HepG2 (cell line): ENCODE measurements around the gene PLCB4. TPM values are rescaled to one million over a fixed set of nuclear protein-coding genes. Genes with fewer than 3 reads are reported as not detected.

Source experiments
- ATAC-seq: fragments of 200-7000 bp; cut with Tn5 transposase; 3 replicates; pipeline ENCODE4 v1.9.1; 2020; ENCODE audit warnings: mild to moderate bottlenecking, moderate library complexity
- BruUV-seq: library from RNA; stranded (reverse); fragments of 400-500 nt; replicated peaks from 2 replicates; lab custom pipeline; 2021; lab: Mats Ljungman, UMichigan
- CTCF ChIA-PET: fragments of 300-600 bp; formaldehyde crosslinking; extraction: SDS; loops from one replicate; lab custom pipeline; 2021; ENCODE audit warnings: low total read pairs, inconsistent platforms, low intra/inter-chr PET ratio; lab: Yijun Ruan, JAX
- POLR2A ChIA-PET: fragments of 350-600 bp; sonication (Branson Sonifier 250); formaldehyde crosslinking; loops from one replicate; lab custom pipeline; 2020; ENCODE audit warnings: antibody characterized with exemption, inconsistent platforms; lab: Yijun Ruan, JAX
- DNase-seq: peaks from one replicate; pipeline ENCODE4 v3.0.0-alpha.2; 2015; ENCODE audit warnings: low spot score
- FAIRE-seq: peaks from 3 replicates; lab custom pipeline; 2011; peaks lifted over from hg19 to GRCh38; lab: Jason Lieb, UNC
- H2AFZ ChIP-seq: one replicate; pipeline ENCODE4 v1.6.1; 2011; ENCODE audit warnings: low read length, inconsistent platforms
- H3K27ac ChIP-seq: fragments of 300-600 bp; 3 replicates; pipeline ENCODE4 v1.8.0; 2011; ENCODE audit warnings: mixed run types, mild to moderate bottlenecking, mixed read lengths, low read length, inconsistent platforms; ENCODE audit not compliant: insufficient read depth; ENCODE audit errors: extremely low read length
- H3K27me3 ChIP-seq, 2 experiments: fragments of 200-600 bp in 1 of 2; 2 replicates in 1 of 2; 3 replicates in 1 of 2; pipeline versions ENCODE4 v1.6.0 to v1.8.0; 2011; ENCODE audit warnings: low read length in 2 of 2, mild to moderate bottlenecking in 2 of 2, moderate library complexity in 2 of 2, inconsistent platforms in 1 of 2; ENCODE audit not compliant: insufficient read depth in 2 of 2, control insufficient read depth in 1 of 2
- H3K36me3 ChIP-seq, 2 experiments: fragments of 200-600 bp in 1 of 2; replicated peaks in 1 of 2; 2 replicates in 1 of 2; 3 replicates in 1 of 2; pipeline versions ENCODE4 v1.5.1 to v1.8.0; 2011; ENCODE audit warnings: low read length in 2 of 2, inconsistent platforms in 1 of 2; ENCODE audit not compliant: insufficient read depth in 2 of 2, control insufficient read depth in 1 of 2
- H3K4me1 ChIP-seq: 2 replicates; pipeline ENCODE4 v1.5.1; 2012; ENCODE audit warnings: low read length, inconsistent platforms; ENCODE audit not compliant: insufficient read depth
- H3K4me2 ChIP-seq: 2 replicates; pipeline ENCODE4 v1.6.0; 2011; ENCODE audit warnings: low read depth, low read length, inconsistent platforms
- H3K4me3 ChIP-seq, 3 experiments: fragments of 200-600 bp in 1 of 3; sonication (generic), shearing (Covaris generic) in 1 of 3; replicated peaks in 1 of 3; 2 replicates each; pipeline ENCODE4 v1.5.1; 2011 to 2016; ENCODE audit warnings: low read length in 3 of 3, inconsistent platforms in 2 of 3, low read depth in 2 of 3, mild to moderate bottlenecking in 2 of 3, control low read depth in 1 of 3, mixed read lengths in 1 of 3; ENCODE audit not compliant: insufficient read depth in 1 of 3
- H3K79me2 ChIP-seq: one replicate; pipeline ENCODE4 v1.6.1; 2011; ENCODE audit warnings: low read length, inconsistent platforms; ENCODE audit not compliant: insufficient read depth
- H3K9ac ChIP-seq: 2 replicates; pipeline ENCODE4 v1.6.0; 2011; ENCODE audit warnings: mild to moderate bottlenecking, low read depth, low read length, inconsistent platforms; ENCODE audit not compliant: insufficient read depth
- H3K9me3 ChIP-seq: 2 replicates; pipeline ENCODE4 v1.5.1; 2012; ENCODE audit warnings: mild to moderate bottlenecking, low read length
- H4K20me1 ChIP-seq: 2 replicates; pipeline ENCODE4 v1.6.0; 2011; ENCODE audit warnings: inconsistent platforms, mild to moderate bottlenecking, low read length, moderate library complexity; ENCODE audit not compliant: insufficient read depth
- NFIC ChIP-seq: IDR thresholded peaks from 2 replicates; pipeline ENCODE4 v1.6.1; 2012; ENCODE audit warnings: mild to moderate bottlenecking, low read length, inconsistent platforms
- SMYD3 ChIP-seq: sonication (generic); formaldehyde crosslinking; IDR thresholded peaks from 2 replicates; pipeline ENCODE4 v1.8.1; 2023; ENCODE audit warnings: mild to moderate bottlenecking, missing genetic modification reagents
- SP1 ChIP-seq, 2 experiments: fragments of 450-650 bp in 1 of 2; sonication (generic) in 1 of 2; formaldehyde crosslinking in 1 of 2; IDR thresholded peaks; 2 replicates each; pipeline versions ENCODE4 v1.4.0 to v1.6.1; 2016 to 2020; ENCODE audit warnings: missing genetic modification reagents in 1 of 2
- SSRP1 ChIP-seq: IDR thresholded peaks from 2 replicates; pipeline ENCODE4 v1.6.1; 2016; ENCODE audit warnings: control low read depth
- ZNF251 ChIP-seq: sonication (generic); formaldehyde crosslinking; IDR thresholded peaks from 2 replicates; pipeline ENCODE4 v1.9.0; 2021; ENCODE audit warnings: mild to moderate bottlenecking, missing genetic modification reagents
- ZNF367 ChIP-seq: sonication (generic); formaldehyde crosslinking; IDR thresholded peaks from 2 replicates; pipeline ENCODE4 v1.4.0; 2020; ENCODE audit warnings: missing genetic modification reagents, borderline replicate concordance
- ZNF569 ChIP-seq: sonication (generic); formaldehyde crosslinking; IDR thresholded peaks from 2 replicates; pipeline ENCODE4 v1.5.0; 2020; ENCODE audit warnings: mild to moderate bottlenecking, missing genetic modification reagents, moderate library complexity, borderline replicate concordance
- ZNF746 ChIP-seq: sonication (generic); formaldehyde crosslinking; IDR thresholded peaks from 2 replicates; pipeline ENCODE4 v1.8.0; 2022; ENCODE audit warnings: mild to moderate bottlenecking, missing genetic modification reagents
- WGBS: methylation state at CpG from one replicate; pipeline ENCODE4 v1.1.6; 2017; ENCODE audit warnings: low lambda C conversion rate; 5-methylcytosine and 5-hydroxymethylcytosine counted together
- in situ Hi-C: cut with HindIII; loops from 2 replicates; pipeline ENCODE4 v1.10.0; 2017; ENCODE audit warnings: low pct_unique_long_range_greater_than_20kb; ENCODE audit not compliant: extremely low pct_ligation_motif_present
- intact Hi-C: fragments of 100-400 bp; cut with micrococcal nuclease; formaldehyde crosslinking; loops from one replicate; pipeline ENCODE4 v1.10.0; 2022; ENCODE audit not compliant: unreplicated experiment
- polyA plus RNA-seq, 8 experiments: library from polyadenylated mRNA; depleted of rRNA in 3 of 8; stranded (reverse) in 7 of 8; unstranded in 1 of 8; fragments of >200 nt; fragmentation: Illumina TruSeq in 4 of 8; extraction: Trizol in 4 of 8; gene quantifications; 2 replicates each; pipeline versions ENCODE4 v1.2.1 to v1.2.3, GENCODE V29; 2011 to 2016; ENCODE audit warnings: low read depth in 4 of 8, missing spikeins in 1 of 8, mixed read lengths in 1 of 8; ENCODE audit not compliant: insufficient read depth in 1 of 8
- total RNA-seq, 5 experiments: library from RNA; depleted of rRNA; stranded (reverse); fragments of >200 nt; fragmentation: Illumina TruSeq; extraction: Trizol; gene quantifications; 2 replicates each; pipeline ENCODE4 v1.2.3, GENCODE V29; 2016; ENCODE audit warnings: low read depth in 1 of 5
- TF ChIP-seq, protein P1 (sequence below): sonication (generic); formaldehyde crosslinking; IDR thresholded peaks from 2 replicates; pipeline ENCODE4 v1.5.0; 2020; ENCODE audit warnings: mild to moderate bottlenecking, missing genetic modification reagents
- TF ChIP-seq, protein P2 (sequence below): sonication (generic); formaldehyde crosslinking; IDR thresholded peaks from 2 replicates; pipeline ENCODE4 v1.4.0; 2020; ENCODE audit warnings: missing genetic modification reagents
- TF ChIP-seq, protein P3 (sequence below), 2 experiments: fragments of 450-650 bp in 1 of 2; sonication (generic) in 1 of 2; formaldehyde crosslinking in 1 of 2; IDR thresholded peaks; 2 replicates each; pipeline versions ENCODE4 v1.6.1 to v1.8.0; 2016 to 2022; ENCODE audit warnings: antibody characterized with exemption in 1 of 2, mild to moderate bottlenecking in 1 of 2, missing genetic modification reagents in 1 of 2

PLCB4 gene
- total and polyA plus RNA-seq, 2 of the 13 experiments (the other 11 are each of a cell fraction or from before 2014, with no cell fraction given) = 0.01 TPM; not detected in 1

GRCh38 chr20:9294041-9294440 lies 225.2 kb downstream of the PLCB4 start (continued):
- TF ChIP-seq, protein P1, sequence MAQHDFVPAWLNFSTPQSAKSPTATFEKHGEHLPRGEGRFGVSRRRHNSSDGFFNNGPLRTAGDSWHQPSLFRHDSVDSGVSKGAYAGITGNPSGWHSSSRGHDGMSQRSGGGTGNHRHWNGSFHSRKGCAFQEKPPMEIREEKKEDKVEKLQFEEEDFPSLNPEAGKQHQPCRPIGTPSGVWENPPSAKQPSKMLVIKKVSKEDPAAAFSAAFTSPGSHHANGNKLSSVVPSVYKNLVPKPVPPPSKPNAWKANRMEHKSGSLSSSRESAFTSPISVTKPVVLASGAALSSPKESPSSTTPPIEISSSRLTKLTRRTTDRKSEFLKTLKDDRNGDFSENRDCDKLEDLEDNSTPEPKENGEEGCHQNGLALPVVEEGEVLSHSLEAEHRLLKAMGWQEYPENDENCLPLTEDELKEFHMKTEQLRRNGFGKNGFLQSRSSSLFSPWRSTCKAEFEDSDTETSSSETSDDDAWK (CRISPR knock-in tag) = no peak
- TF ChIP-seq, protein P2, sequence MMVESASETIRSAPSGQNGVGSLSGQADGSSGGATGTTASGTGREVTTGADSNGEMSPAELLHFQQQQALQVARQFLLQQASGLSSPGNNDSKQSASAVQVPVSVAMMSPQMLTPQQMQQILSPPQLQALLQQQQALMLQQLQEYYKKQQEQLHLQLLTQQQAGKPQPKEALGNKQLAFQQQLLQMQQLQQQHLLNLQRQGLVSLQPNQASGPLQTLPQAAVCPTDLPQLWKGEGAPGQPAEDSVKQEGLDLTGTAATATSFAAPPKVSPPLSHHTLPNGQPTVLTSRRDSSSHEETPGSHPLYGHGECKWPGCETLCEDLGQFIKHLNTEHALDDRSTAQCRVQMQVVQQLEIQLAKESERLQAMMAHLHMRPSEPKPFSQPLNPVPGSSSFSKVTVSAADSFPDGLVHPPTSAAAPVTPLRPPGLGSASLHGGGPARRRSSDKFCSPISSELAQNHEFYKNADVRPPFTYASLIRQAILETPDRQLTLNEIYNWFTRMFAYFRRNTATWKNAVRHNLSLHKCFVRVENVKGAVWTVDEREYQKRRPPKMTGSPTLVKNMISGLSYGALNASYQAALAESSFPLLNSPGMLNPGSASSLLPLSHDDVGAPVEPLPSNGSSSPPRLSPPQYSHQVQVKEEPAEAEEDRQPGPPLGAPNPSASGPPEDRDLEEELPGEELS (CRISPR knock-in tag) = no peak
- TF ChIP-seq, all 625 proteins: peak for 0

- no peaks in the 10 kb centered on the region; a peak in 2 of 5 replicates for H3K27me3 ChIP-seq
- FAIRE-seq (no peak), DNase-seq (no peak), ATAC-seq (no peak)
- H3K36me3 ChIP-seq = no peaks in the 10 kb centered on the region
- TF ChIP-seq SMYD3 (CRISPR knock-in tag) (no peak), SSRP1 (CRISPR knock-in tag) (no peak), ZNF746 (CRISPR knock-in tag) (no peak), ZNF367 (CRISPR knock-in tag) (no peak), ZNF251 (CRISPR knock-in tag) (no peak), SP1 (IDR thresholded peaks at IDR 0.05) (no peak), SP1 (CRISPR knock-in tag; IDR thresholded peaks at IDR 0.05) (no peak), NFIC (no peak), ZNF569 (CRISPR knock-in tag) (no peak)
- TF ChIP-seq, protein P3, sequence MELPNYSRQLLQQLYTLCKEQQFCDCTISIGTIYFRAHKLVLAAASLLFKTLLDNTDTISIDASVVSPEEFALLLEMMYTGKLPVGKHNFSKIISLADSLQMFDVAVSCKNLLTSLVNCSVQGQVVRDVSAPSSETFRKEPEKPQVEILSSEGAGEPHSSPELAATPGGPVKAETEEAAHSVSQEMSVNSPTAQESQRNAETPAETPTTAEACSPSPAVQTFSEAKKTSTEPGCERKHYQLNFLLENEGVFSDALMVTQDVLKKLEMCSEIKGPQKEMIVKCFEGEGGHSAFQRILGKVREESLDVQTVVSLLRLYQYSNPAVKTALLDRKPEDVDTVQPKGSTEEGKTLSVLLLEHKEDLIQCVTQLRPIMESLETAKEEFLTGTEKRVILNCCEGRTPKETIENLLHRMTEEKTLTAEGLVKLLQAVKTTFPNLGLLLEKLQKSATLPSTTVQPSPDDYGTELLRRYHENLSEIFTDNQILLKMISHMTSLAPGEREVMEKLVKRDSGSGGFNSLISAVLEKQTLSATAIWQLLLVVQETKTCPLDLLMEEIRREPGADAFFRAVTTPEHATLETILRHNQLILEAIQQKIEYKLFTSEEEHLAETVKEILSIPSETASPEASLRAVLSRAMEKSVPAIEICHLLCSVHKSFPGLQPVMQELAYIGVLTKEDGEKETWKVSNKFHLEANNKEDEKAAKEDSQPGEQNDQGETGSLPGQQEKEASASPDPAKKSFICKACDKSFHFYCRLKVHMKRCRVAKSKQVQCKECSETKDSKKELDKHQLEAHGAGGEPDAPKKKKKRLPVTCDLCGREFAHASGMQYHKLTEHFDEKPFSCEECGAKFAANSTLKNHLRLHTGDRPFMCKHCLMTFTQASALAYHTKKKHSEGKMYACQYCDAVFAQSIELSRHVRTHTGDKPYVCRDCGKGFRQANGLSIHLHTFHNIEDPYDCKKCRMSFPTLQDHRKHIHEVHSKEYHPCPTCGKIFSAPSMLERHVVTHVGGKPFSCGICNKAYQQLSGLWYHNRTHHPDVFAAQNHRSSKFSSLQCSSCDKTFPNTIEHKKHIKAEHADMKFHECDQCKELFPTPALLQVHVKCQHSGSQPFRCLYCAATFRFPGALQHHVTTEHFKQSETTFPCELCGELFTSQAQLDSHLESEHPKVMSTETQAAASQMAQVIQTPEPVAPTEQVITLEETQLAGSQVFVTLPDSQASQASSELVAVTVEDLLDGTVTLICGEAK (IDR thresholded peaks at IDR 0.05) = no peak
- TF ChIP-seq, protein P3 (CRISPR knock-in tag; IDR thresholded peaks at IDR 0.05) = no peak
- ChIA-PET POLR2A (no interaction called here), CTCF (no interaction called here)
- no peak overlapping the region for H3K4me3 ChIP-seq
- no peak overlapping the region for H3K27ac ChIP-seq
- BruUV-seq = no TSS peak
- WGBS = 48% methylated on average over 2 of the region's 2 CpGs
- in situ Hi-C loops = no loop called here
- H3K4me2 ChIP-seq = no peak overlapping the region
- H3K79me2 ChIP-seq = no peaks in the 10 kb centered on the region
- intact Hi-C loops = no loop called here
- H4K20me1 ChIP-seq = no peaks in the 10 kb centered on the region
- H3K4me1 ChIP-seq = peaks cover 27% of the 10 kb centered on the region
- H3K9me3 ChIP-seq = no peaks in the 10 kb centered on the region
- H3K9ac ChIP-seq = no peak overlapping the region
- H2AFZ ChIP-seq = no peak overlapping the region
These were observed 230.0 kb downstream of the PLCB4 start for GRCh38 chr20:9298906-9299305.
